A673 (cell line): ENCODE measurements around the gene CHCHD6. TPM values are rescaled to one million over a fixed set of nuclear protein-coding genes. Genes with fewer than 3 reads are reported as not detected.

Source experiments
- BruUV-seq: library from RNA; stranded (reverse); fragments of 400-500 nt; replicated peaks from 2 replicates; lab custom pipeline; 2021; lab: Mats Ljungman, UMichigan
- CTCF ChIA-PET: fragments of 300-600 bp; sonication (Branson Sonifier 250); formaldehyde crosslinking; loops from one replicate; lab custom pipeline; 2022; ENCODE audit warnings: antibody characterized with exemption; lab: Charles Lee
- POLR2A ChIA-PET: fragments of 300-600 bp; sonication (Branson Sonifier 250); formaldehyde crosslinking; loops from one replicate; lab custom pipeline; 2022; ENCODE audit warnings: antibody characterized with exemption; ENCODE audit not compliant: low non-redundant PET; lab: Charles Lee
- DNase-seq: peaks from one replicate; pipeline ENCODE4 v3.0.0-alpha.2; 2015; ENCODE audit warnings: low spot score
- H3K27ac ChIP-seq: fragments of 200-600 bp; sonication (generic); 2 replicates; pipeline ENCODE4 v1.5.1; 2016; ENCODE audit warnings: mixed run types, low read depth, mild to moderate bottlenecking, mixed read lengths, antibody characterized with exemption, low read length; ENCODE audit not compliant: poor library complexity, severe bottlenecking
- H3K27me3 ChIP-seq: fragments of 200-600 bp; sonication (generic); replicated peaks from 2 replicates; pipeline ENCODE4 v1.6.1; 2017; ENCODE audit warnings: mixed run types, low read depth, mild to moderate bottlenecking, mixed read lengths, antibody characterized with exemption, low read length; ENCODE audit not compliant: insufficient read depth, poor library complexity
- H3K36me3 ChIP-seq: fragments of 200-600 bp; sonication (generic); 2 replicates; pipeline ENCODE4 v1.6.1; 2016; ENCODE audit warnings: mixed run types, mild to moderate bottlenecking, mixed read lengths, antibody characterized with exemption, low read length; ENCODE audit not compliant: insufficient read depth, poor library complexity, severe bottlenecking
- H3K4me1 ChIP-seq: fragments of 200-600 bp; sonication (generic); 2 replicates; pipeline ENCODE4 v1.6.1; 2017; ENCODE audit warnings: mixed run types, mild to moderate bottlenecking, mixed read lengths, antibody characterized with exemption, low read length; ENCODE audit not compliant: insufficient read depth, poor library complexity, severe bottlenecking
- H3K4me3 ChIP-seq: fragments of 200-600 bp; sonication (generic); 2 replicates; pipeline ENCODE4 v1.5.1; 2016; ENCODE audit warnings: low read depth, mixed run types, mild to moderate bottlenecking, mixed read lengths, low read length; ENCODE audit not compliant: poor library complexity, severe bottlenecking
- H3K9me3 ChIP-seq: fragments of 200-600 bp; sonication (generic); 2 replicates; pipeline ENCODE4 v1.6.1; 2016; ENCODE audit warnings: mixed run types, low read depth, mild to moderate bottlenecking, mixed read lengths, antibody characterized with exemption, low read length; ENCODE audit not compliant: poor library complexity, severe bottlenecking
- EZH2 ChIP-seq: fragments of 200-600 bp; sonication (generic); IDR thresholded peaks from 2 replicates; pipeline ENCODE4 v1.6.1; 2017; ENCODE audit warnings: borderline replicate concordance, low read depth, mild to moderate bottlenecking, mixed read lengths, antibody characterized with exemption, low read length; ENCODE audit not compliant: poor library complexity, severe bottlenecking
- intact Hi-C: fragments of 100-400 bp; cut with micrococcal nuclease; formaldehyde crosslinking; loops from one replicate; pipeline ENCODE4 v1.10.0; 2022; ENCODE audit not compliant: unreplicated experiment
- total RNA-seq: library from RNA; stranded (reverse); gene quantifications from 2 replicates; pipeline ENCODE4 v1.2.3, GENCODE V29; 2021
- TF ChIP-seq, protein P1 (sequence below): fragments of 300-800, 200-600 bp; sonication (generic); conservative IDR thresholded peaks from 2 replicates; pipeline ENCODE4 v1.5.1; 2017; ENCODE audit warnings: low read depth, mild to moderate bottlenecking, antibody characterized with exemption, low read length, moderate library complexity, mixed read lengths

Gene CHCHD6
- total RNA-seq, 1 experiment from 2014 or later: 23.3 TPM

- Histone ChIP-seq H3K27ac (no peak overlapping the region), H3K4me1 (no peaks in the 10 kb centered on the region), H3K4me3 (no peak overlapping the region), H3K36me3 (no peaks in the 10 kb centered on the region), H3K9me3 (no peaks in the 10 kb centered on the region), H3K27me3 (no peaks in the 10 kb centered on the region)
- no TSS peak for BruUV-seq
- TF ChIP-seq EZH2: no peak
- TF ChIP-seq, protein P1, sequence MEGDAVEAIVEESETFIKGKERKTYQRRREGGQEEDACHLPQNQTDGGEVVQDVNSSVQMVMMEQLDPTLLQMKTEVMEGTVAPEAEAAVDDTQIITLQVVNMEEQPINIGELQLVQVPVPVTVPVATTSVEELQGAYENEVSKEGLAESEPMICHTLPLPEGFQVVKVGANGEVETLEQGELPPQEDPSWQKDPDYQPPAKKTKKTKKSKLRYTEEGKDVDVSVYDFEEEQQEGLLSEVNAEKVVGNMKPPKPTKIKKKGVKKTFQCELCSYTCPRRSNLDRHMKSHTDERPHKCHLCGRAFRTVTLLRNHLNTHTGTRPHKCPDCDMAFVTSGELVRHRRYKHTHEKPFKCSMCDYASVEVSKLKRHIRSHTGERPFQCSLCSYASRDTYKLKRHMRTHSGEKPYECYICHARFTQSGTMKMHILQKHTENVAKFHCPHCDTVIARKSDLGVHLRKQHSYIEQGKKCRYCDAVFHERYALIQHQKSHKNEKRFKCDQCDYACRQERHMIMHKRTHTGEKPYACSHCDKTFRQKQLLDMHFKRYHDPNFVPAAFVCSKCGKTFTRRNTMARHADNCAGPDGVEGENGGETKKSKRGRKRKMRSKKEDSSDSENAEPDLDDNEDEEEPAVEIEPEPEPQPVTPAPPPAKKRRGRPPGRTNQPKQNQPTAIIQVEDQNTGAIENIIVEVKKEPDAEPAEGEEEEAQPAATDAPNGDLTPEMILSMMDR: no peak
- CTCF ChIA-PET: interaction anchor here (1.0 kb wide), 1 partner anchor 229 kb away, joined by 5 read pairs; the partner anchor contains the start of gene PLXNA1
- DNase-seq: no peak
- POLR2A ChIA-PET: interaction anchor here (0.6 kb wide), 1 partner anchor 174 kb away, joined by 3 read pairs; no protein-coding TSS in a partner anchor
- intact Hi-C loops: loop anchor here (5.0 kb wide), 3 partner anchors 229 to 789 kb away; partner anchors contain the start of gene PLXNA1
Observed at GRCh38 chr3:126753191-126754160, 49.4 kb downstream of the CHCHD6 start.

GRCh38 chr3:126755866-126756265 lies 51.8 kb downstream of the CHCHD6 start:
- no peak for DNase-seq
- ChIA-PET CTCF (no interaction called here), POLR2A (no interaction called here)
- intact Hi-C loops: no loop called here
- Histone ChIP-seq H3K36me3 (no peaks in the 10 kb centered on the region), H3K9me3 (no peaks in the 10 kb centered on the region), H3K27me3 (no peaks in the 10 kb centered on the region), H3K4me3 (no peak overlapping the region), H3K27ac (no peak overlapping the region), H3K4me1 (no peaks in the 10 kb centered on the region)
- TF ChIP-seq, protein P1: no peak
- no peak for TF ChIP-seq EZH2
- BruUV-seq: no TSS peak

GRCh38 chr3:126758026-126758425 lies 54.0 kb downstream of the CHCHD6 start:
- no peak for DNase-seq
- Histone ChIP-seq H3K4me1 (no peaks in the 10 kb centered on the region), H3K9me3 (no peaks in the 10 kb centered on the region), H3K4me3 (no peak overlapping the region), H3K36me3 (no peaks in the 10 kb centered on the region), H3K27me3 (no peaks in the 10 kb centered on the region), H3K27ac (no peak overlapping the region)
- intact Hi-C loops: no loop called here
- no TSS peak for BruUV-seq
- POLR2A ChIA-PET: no interaction called here
- no peak for TF ChIP-seq EZH2
- TF ChIP-seq, protein P1: no peak
- CTCF ChIA-PET: no interaction called here
